Progenitor cell of endocrine pancreas (in vitro differentiated cells): Measurements from ENCODE around the gene TMTC1. TPM values are rescaled to one million over a fixed set of nuclear protein-coding genes. Genes with fewer than 3 reads are reported as not detected.
A peak's percentile ranks its signal among the peaks of the same experiment; 100 is the strongest.

Source experiments
- DNase-seq: peaks from one replicate; pipeline ENCODE4 v3.0.0; 2021; ENCODE audit warnings: low spot score; ENCODE audit not compliant: unreplicated experiment
- H3K27ac Mint-ChIP-seq: 2 replicates; pipeline ENCODE4 v1.8.0; 2021; ENCODE audit warnings: mild to moderate bottlenecking, moderate library complexity, mixed read lengths
- H3K27me3 Mint-ChIP-seq: 2 replicates; pipeline ENCODE4 v1.8.0; 2021; ENCODE audit warnings: mixed read lengths
- H3K36me3 Mint-ChIP-seq: 2 replicates; pipeline ENCODE4 v1.8.0; 2022; ENCODE audit warnings: mixed read lengths; ENCODE audit not compliant: insufficient read depth
- H3K4me1 Mint-ChIP-seq: 2 replicates; pipeline ENCODE4 v1.8.0; 2021; ENCODE audit warnings: low read depth, mixed read lengths
- H3K4me3 Mint-ChIP-seq: 2 replicates; pipeline ENCODE4 v1.8.0; 2021; ENCODE audit warnings: low read depth, mild to moderate bottlenecking, moderate library complexity, mixed read lengths
- H3K9me3 Mint-ChIP-seq: 2 replicates; pipeline ENCODE4 v1.8.0; 2021; ENCODE audit warnings: low read depth, mixed read lengths
- total RNA-seq: library from RNA; stranded (reverse); gene quantifications from 2 replicates; pipeline ENCODE4 v1.2.1, GENCODE V29; 2021
- TF ChIP-seq, protein P1 (sequence below): fragments of 200-600 bp; sonication (generic); IDR thresholded peaks from one replicate; pipeline ENCODE4 v1.5.0; 2021; ENCODE audit warnings: antibody characterized with exemption, mild to moderate bottlenecking; ENCODE audit not compliant: unreplicated experiment

The TMTC1 gene
- total RNA-seq, 1 donor from 2014 or later = 19.2 TPM

DNA sequence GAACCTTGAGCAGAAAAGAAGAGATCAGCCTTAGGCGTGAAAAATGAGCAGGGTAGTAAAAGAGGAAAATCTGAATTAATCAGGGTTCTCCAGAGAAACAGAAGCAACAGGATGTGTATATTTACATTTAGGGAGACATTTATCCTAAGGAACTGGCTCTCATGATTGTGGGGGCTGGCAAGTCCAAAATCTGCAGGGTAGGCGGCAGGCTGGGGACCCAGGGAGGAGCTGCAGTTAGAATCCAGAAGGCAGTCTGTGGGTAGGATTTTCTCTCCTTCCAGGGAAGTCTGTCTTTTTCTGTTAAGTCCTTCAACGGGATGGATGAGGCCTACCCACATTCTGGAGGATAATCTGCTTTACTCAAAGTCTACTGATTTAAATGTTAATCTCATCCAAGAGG lies 218.8 kb downstream of the TMTC1 start:
- TF ChIP-seq, protein P1, sequence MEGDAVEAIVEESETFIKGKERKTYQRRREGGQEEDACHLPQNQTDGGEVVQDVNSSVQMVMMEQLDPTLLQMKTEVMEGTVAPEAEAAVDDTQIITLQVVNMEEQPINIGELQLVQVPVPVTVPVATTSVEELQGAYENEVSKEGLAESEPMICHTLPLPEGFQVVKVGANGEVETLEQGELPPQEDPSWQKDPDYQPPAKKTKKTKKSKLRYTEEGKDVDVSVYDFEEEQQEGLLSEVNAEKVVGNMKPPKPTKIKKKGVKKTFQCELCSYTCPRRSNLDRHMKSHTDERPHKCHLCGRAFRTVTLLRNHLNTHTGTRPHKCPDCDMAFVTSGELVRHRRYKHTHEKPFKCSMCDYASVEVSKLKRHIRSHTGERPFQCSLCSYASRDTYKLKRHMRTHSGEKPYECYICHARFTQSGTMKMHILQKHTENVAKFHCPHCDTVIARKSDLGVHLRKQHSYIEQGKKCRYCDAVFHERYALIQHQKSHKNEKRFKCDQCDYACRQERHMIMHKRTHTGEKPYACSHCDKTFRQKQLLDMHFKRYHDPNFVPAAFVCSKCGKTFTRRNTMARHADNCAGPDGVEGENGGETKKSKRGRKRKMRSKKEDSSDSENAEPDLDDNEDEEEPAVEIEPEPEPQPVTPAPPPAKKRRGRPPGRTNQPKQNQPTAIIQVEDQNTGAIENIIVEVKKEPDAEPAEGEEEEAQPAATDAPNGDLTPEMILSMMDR = no peak

DNA sequence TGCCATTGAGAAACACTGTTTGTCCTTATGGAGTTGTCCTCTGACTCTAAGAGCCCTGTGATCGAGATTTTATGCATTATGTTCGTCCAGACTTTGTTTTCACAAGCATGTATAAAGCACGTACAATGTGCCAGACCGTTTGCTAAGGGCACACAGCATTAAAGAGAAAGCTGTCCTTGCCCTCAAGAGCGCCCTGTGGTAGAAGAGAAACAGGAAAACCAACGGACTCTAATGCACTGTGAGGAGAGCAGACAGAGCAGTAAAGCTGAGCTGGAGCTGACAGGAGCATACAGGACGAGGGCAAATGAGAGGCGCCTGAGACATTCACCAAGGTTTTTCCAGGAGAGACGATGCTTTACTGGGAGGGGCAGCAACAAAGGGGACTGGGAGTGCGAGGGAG lies 220.1 kb downstream of the TMTC1 start:
- Mint-ChIP-seq H3K36me3 (peaks cover 11% of the 10 kb centered on the region), H3K4me1 (peaks cover 6% of the 10 kb centered on the region), H3K27me3 (no peaks in the 10 kb centered on the region), H3K27ac (no peak overlapping the region), H3K9me3 (peaks cover 6% of the 10 kb centered on the region), H3K4me3 (no peak overlapping the region)
- TF ChIP-seq, protein P1 = no peak
- DNase-seq = no peak

More for the DNA sequence above, 218.8 kb downstream of the TMTC1 start:
- Mint-ChIP-seq H3K4me3 (no peak overlapping the region), H3K36me3 (peaks cover 11% of the 10 kb centered on the region), H3K27ac (no peak overlapping the region), H3K9me3 (peaks cover 6% of the 10 kb centered on the region), H3K27me3 (no peaks in the 10 kb centered on the region), H3K4me1 (peaks cover 12% of the 10 kb centered on the region)
- DNase-seq = no peak

DNA sequence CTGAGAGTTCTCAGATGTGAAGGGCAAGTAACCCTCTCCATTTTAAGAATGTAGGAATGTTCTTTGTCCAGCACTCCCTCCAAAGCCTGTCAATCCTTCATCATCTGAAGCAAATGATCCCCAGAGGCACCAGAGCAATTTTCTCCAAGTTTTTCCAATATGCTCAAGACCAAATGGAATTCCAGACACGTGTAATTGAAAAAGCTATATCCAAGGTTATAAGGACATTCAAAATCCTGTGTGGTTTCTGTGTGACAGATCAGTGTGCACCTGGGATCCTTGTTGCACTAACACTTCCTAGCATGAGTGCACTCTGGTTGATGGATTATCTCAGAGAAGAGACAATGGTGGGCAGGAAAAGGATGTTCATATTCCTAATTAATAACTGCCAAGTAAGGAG lies 220.7 kb downstream of the TMTC1 start:
- H3K4me1 Mint-ChIP-seq = peaks cover 5% of the 10 kb centered on the region

DNA sequence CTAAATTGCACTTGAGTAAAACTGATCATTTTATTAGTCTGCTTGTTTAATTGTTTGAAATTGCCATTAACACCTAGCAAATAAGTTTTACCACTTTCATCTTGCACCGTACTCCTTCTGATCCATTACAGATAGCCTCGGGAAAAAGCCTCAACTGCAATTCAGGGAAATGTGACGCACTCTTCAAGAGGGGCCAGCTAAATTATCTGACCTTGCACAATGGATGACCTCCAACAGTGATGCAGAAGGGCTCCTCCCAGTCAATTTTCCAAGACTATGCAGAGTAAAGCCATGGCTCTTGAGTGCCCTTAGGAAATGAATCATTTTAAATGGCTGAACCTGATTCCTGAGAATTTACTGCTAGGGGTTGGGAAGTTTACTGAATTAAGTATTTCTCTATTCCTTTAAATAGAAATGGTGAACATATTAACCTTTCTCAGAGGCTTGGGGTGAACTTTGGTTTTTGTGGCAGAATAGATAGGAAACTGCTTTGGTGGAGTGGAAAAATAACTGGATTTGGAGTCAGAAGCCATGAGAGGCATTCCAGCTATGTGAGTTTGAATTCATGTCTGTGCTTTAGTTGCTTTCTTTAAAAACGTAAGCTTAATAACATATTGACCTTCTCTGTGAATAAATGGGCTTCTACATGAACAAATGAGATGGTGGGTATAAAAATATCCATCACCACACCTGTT lies 221.5 kb downstream of the TMTC1 start:
- TF ChIP-seq, protein P1 = no peak
- peaks cover 13% of the 10 kb centered on the region for H3K36me3 Mint-ChIP-seq
- H3K27me3 Mint-ChIP-seq = no peaks in the 10 kb centered on the region
- no peak overlapping the region for H3K4me3 Mint-ChIP-seq
- no peak for DNase-seq
- peaks cover 6% of the 10 kb centered on the region for H3K9me3 Mint-ChIP-seq
- H3K4me1 Mint-ChIP-seq = peaks cover 5% of the 10 kb centered on the region
- H3K27ac Mint-ChIP-seq = peak overlapping the region; percentile 59

More for the DNA sequence above, 220.7 kb downstream of the TMTC1 start:
- DNase-seq = no peak
- H3K9me3 Mint-ChIP-seq = peaks cover 6% of the 10 kb centered on the region
- no peak overlapping the region for H3K27ac Mint-ChIP-seq
- H3K36me3 Mint-ChIP-seq = peaks cover 11% of the 10 kb centered on the region
- TF ChIP-seq, protein P1 = no peak
- no peak overlapping the region for H3K4me3 Mint-ChIP-seq
- no peaks in the 10 kb centered on the region for H3K27me3 Mint-ChIP-seq

DNA sequence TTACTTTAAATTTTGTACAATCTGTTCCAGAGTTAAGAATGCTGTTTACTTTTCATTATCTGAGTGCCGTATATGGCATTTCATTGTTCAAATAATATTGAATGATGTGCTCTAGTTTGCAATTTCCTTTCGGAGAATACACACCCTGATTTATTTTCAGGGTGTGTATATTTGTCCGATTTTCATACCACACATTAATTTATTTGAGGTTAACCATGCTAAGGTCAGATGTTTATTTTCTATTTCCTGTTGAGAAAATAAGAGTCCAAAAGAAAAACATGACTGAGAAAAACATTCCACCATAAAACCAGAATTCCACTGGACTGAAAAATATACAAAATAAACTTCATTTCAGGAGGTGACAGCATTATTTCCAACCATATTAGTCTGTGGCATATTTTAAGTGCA lies 222.1 kb downstream of the TMTC1 start:
- TF ChIP-seq, protein P1 = no peak
- H3K27ac Mint-ChIP-seq = no peak overlapping the region
- no peak for DNase-seq
- H3K27me3 Mint-ChIP-seq = no peaks in the 10 kb centered on the region
- no peak overlapping the region for H3K4me3 Mint-ChIP-seq
- peaks cover 5% of the 10 kb centered on the region for H3K4me1 Mint-ChIP-seq
- H3K9me3 Mint-ChIP-seq = peaks cover 6% of the 10 kb centered on the region
- peaks cover 13% of the 10 kb centered on the region for H3K36me3 Mint-ChIP-seq
